Stimulated activated CD8-positive, alpha-beta memory T cell treated with anti-CD3 and anti-CD28 coated beads, Interleukin-7, amount 100 ng/mL, for 4 hours (primary cell): ENCODE results near the gene SRRM3.
A peak's percentile ranks its signal among the peaks of the same experiment; 100 is the strongest.
"Not testable (repeated sequence)": the region's sequence is repeated elsewhere in the genome, so short reads cannot be mapped to it uniquely, and the experiment has no call there.

Source experiments
- DNase-seq, 2 donors: peaks; one replicate each; pipeline ENCODE4 v3.0.0-alpha.2; 2020; ENCODE audit warnings: low read depth in 2 of 2

SRRM3 gene

DNA sequence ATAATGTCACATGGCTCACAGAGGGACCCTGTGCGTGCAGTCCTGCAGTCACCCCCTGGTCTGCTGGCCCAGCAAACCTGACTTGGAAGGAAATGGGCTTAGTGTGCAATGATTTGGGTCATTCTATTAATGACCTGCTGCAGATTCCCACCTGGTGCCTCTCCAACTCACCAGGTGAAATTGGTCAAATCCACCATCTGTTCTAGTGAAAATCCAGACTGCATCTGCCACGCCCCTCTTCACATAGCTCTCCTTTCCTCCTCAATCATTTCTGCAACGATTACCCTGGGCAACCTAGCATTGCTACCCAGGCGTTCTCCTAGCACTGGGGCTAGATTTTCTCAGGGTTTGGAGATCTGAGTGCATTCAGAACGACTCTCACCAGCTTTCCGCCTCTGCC lies 29.4 kb downstream of the SRRM3 start:
- DNase-seq = no peak

DNA sequence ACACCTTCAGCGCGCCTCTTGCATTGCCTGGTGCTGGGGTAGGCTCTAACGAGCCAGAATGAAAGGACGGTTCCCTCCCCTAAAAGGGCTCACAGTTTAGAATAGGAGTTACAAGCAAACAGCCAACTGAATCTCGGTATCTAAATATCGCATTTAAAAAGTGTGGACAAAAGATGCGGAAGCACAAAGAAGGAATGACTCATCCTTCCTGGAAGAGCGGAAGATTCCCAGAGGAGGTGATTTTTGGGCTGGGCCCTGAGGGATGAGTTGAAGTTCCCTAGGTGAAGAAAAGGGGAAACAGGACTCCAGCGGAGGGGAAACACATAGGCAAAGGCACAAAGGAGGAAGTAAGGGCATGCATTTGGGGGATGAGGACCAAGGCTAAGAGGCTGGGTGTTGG lies 29.9 kb downstream of the SRRM3 start:
- DNase-seq = no peak

DNA sequence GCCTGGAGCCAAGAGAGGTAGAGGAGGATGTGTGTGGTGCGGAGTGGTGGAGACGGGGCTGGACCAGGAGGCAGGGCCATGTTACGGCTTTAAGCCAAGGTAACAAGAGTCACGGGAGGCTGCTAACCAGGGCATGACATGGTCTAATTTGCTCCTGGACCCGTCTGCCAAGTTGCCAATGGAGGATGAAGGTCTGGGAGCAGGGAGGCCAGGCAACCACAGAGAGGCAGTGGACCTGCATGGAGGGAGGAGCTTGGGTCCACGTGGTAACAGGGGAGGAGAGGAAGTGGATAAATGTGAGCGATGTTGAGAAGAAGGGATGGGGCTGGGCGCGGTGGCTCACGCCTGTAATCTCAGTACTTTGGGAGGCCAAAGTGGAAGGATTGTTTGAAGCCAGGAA lies 31.0 kb downstream of the SRRM3 start:
- no peak for DNase-seq

DNA sequence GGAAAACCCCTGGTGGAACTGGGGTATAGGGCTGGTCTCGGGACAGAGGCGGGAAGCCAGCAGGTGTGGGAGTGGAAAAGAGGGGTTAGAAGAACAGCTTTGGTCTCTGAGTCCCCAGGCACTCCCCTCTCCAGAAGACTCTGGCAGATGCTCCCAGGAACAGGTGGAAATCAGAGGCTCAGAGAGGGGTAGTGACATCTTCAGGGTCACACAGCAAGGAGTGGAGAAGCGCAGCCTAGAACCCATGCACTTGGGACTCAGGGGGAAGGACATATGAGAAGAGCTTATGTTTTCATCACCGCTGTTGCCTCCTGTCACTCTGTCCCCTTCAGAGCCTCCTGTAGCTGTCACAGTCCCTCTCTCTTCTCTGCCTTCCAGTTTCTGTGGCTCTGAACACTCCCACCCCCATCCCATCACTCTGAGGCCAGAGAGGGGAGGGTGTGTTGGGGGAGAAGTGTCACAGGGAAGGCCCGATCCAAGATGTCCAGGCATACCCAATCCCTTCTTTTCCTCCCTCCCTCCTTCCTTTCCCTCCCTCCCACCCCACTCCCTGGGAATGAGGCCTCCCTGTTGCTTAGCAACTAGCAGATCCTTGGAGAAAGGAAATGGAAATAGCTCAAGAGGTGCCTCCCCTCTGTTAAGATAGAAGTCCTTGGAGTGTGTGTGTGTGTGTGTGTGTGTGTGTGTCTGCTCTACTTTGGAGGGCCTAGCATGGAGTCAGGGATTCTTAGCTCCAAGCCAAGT lies 32.0 kb downstream of the SRRM3 start:
- no peak for DNase-seq

DNA sequence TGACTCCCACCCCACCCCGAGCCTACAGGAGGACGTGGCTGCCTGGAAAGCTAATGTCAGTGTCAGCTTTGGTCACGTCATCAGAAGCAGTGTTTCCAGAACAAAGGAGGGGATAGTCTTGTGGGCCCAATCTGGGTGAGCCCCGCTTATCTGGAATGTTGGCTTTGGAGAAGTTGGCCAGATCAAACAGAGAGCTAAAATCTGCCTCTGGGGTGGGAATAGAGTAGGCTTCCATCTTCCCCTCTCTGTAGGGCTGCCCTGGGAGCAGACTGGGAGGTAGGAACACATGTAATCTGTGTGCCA lies 32.5 kb downstream of the SRRM3 start:
- no peak for DNase-seq

DNA sequence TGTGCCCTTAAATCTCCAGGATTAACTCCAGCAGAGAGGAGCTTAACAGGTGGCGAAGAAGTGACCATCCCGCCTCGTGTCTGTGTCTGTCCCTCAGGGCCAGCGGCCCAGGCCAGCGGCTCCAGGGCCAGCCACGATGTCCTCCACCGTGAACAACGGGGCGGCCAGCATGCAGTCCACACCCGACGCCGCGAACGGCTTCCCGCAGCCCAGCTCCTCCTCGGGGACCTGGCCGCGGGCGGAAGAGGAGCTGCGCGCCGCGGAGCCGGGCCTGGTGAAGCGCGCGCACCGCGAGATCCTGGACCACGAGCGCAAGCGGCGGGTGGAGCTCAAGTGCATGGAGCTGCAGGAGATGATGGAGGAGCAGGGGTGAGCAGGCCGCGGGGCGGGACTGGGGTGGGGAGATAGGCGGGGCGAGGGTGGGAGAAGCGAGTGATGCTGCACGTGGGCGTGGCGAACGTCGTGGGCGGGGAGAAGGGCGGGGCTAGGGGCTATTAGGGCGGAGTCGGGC lies 33.3 kb downstream of the SRRM3 start:
- DNase-seq = peak; percentile 41 to 50

DNA sequence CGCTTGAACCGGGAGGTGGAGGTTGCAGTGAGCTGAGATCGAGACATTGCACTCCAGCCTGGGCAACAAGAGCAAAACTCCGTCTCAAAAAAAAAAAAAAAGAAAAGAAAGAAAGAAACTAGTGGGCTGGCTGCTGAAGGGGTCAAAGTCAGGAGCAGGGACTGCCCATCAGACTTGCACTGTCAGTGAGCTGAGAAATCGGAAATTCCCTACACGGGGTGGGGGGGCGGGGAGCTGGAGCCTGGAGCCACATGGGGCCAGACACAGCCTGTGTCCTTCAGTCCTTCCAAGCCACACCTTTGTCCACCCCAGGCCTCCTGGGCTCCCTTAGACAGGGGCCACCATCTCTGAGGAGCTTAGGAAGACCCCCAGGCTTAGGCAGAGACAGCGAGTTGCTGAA lies 34.5 kb downstream of the SRRM3 start:
- DNase-seq = no peak

DNA sequence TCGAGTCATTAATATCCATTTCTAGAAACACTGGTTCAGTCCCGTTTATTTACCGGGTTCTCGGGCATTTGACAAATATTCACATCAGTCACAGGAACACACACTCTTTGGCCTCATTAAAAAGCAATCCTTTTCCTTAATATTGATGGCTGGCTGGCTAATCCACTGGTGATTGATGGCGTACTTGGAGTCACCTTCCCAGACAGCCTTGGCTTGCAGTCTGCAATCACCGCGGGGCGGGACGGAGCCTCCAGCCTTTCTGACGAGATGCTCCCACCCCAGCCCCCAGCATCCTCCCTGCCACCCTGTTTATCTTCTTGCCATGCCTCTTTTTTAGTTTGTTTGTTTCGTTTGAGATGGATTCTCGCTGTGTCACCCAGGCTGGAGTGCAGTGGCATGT lies 36.6 kb downstream of the SRRM3 start:
- DNase-seq = no peak

DNA sequence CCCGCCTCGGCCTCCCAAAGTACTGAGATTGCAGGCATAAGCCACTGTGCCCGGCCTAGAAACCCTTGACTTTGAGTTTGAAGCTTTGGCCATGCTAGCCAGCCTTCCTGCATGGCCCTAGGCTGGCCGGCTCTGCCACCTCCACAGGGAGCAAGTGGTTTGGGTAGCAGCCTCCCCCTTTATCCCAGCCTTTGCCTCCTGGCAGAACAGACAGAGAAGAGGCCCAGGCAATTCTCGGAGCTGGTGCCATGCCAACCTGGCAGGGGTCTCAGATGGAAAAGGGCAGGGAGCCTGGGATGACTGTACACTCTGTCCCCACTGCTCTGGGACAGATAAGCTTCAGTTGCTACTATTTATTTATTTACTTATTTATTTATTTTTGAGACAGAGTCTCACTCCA lies 39.4 kb downstream of the SRRM3 start:
- DNase-seq = no peak

DNA sequence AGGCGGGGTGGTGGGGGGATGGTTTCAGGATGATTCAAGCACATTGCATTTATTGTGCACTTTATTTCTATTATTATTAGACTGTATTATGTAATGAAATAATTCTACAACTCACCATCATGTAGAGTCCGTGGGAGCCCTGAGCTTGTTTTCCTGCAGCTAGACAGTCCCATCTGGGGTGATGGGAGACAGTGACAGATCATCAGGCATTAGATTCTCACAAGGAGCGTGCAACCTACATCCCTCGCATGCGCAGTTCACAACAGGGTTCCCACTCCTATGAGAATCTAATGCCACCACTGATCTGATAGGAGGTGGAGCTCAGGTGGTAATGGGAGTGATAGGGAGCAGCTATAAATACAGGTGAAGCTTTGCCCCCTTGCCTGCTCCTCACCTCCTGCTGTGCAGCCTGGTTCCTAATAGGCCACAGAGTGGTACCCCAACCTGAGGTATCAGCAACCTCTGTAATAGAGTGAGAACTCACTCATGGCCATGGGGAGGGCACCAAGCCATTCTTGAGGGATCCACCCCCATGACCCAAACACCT lies 40.9 kb downstream of the SRRM3 start:
- not testable (repeated sequence) for DNase-seq

DNA sequence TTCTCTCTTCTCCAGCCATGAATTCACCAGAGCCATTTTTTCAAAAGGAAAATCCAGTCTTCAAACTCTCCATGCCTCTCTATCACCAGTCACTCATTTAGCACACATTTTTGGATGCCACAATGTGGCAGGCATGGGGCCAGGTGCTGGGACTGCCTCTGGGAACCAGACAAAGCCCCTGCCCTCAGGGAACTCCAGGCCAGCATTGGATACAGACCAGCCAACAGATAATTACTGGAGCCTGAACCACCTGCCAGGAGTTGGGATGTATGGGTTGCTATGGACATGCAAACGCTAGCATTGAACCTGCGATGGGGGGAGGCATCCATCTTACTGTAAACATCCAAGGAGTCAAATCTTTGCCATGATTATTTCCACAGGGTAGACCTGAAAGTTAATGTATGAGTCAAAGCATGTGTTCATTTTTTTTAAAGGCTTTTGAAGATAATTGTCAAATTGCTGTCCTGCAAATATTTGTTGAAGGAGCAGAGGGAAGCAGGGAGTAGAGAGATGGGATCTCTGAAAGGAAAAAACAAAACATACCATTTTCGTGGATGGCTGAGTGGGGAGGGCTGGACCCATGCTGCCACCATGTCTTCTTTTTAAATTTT lies 43.2 kb downstream of the SRRM3 start:
- DNase-seq = no peak

DNA sequence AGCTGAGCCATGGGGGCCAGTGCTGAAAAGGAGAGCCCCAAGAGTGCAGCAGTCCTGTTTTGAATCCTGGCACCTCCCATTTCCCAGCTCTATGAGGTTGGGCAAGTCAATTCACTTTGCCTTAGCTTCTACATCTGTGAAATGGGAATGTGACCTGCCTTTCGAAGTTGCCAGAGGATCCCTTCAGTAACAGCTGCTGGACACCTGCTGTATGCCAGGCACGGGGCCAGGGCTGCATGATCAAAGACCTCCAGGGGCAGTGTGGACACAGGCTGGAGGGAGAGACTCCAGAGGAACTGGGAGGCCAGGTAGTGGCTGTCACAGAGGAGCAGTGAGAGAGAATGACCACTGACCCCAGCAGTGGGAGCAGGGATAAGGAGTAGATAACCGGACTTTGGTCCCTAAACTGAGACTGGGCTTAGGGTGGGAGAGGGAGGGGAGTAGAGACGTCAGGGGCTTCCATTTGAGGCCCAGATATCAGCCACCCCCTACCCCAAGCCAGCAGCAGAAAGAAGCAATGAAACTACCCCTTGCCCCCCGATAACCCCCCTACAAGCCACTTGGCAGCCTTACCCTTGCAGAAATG lies 45.2 kb downstream of the SRRM3 start:
- no peak for DNase-seq

DNA sequence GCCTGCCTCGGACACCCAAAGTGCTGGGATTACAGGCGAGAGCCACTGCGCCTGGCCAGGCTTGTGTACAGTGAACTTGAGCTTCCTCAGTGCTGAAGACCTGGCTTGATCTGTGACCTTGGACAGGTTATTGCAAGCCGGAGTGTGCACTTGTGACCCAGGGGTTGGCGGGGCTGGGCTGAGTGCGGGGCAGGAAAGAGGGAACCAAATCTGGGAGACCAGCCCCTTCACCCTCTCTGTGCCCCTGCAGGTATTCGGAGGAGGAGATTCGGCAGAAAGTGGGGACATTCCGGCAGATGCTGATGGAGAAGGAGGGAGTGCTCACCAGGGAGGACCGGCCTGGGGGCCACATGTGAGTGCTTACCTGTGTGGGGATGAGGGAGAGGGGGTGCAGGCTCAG lies 46.2 kb downstream of the SRRM3 start:
- no peak for DNase-seq

DNA sequence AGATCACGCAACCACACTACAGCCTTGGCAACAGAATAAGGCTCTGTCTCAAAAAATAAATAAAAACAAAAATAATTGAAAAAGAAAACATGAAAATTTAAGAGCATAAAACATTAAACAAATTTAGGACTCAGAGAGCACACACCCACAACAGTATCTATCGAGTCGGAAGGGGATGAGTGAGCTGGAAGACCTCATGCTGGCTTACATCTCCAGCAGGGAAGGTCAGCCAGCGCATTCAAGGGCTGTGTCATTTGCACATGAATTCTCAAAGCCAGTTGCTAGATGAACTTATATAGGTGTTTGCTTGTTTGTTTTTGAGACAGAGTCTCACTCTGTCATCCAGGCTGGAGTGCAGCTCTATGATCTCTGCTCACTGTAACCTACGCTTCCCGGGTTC lies 50.3 kb downstream of the SRRM3 start:
- no peak for DNase-seq

DNA sequence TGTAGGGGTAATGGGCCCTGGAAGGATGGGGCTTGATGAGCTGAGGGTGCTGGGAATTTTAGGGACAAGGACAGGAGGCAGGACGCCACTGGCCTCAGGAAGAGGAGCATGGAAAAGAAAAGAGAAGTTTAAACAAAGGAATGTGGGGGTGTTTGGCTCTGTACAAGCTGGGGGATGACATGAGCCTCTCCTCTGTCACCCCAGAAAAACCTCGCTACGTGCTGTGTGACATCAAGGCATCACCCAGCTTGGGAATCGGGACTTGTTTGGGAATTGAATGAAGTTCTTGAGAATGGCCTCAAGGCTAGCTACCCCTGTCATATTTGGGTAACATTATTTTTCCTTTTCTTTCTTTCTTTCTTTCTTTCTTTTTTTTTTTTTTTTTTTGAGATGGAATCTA lies 53.1 kb downstream of the SRRM3 start:
- no peak for DNase-seq

DNA sequence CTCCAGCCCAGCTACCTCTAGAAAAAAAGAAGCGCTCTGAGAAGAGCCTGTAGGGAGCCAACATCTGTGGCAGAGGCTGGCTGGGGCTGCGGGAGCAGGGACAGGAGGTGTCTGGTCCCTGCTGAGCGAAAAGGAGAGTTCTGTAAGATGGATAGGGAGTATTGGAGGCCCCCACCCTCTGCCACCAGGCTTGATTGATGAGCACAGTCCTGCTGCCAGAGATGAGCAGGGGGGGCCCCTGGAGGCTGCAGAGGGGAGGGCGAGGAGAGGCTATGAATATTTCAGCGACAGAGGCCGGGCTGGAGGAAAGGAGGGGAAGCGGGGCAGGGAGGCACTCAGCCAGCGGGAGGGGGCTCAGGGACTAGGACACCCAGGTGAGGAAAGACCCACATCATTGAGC lies 56.3 kb downstream of the SRRM3 start:
- no peak for DNase-seq

DNA sequence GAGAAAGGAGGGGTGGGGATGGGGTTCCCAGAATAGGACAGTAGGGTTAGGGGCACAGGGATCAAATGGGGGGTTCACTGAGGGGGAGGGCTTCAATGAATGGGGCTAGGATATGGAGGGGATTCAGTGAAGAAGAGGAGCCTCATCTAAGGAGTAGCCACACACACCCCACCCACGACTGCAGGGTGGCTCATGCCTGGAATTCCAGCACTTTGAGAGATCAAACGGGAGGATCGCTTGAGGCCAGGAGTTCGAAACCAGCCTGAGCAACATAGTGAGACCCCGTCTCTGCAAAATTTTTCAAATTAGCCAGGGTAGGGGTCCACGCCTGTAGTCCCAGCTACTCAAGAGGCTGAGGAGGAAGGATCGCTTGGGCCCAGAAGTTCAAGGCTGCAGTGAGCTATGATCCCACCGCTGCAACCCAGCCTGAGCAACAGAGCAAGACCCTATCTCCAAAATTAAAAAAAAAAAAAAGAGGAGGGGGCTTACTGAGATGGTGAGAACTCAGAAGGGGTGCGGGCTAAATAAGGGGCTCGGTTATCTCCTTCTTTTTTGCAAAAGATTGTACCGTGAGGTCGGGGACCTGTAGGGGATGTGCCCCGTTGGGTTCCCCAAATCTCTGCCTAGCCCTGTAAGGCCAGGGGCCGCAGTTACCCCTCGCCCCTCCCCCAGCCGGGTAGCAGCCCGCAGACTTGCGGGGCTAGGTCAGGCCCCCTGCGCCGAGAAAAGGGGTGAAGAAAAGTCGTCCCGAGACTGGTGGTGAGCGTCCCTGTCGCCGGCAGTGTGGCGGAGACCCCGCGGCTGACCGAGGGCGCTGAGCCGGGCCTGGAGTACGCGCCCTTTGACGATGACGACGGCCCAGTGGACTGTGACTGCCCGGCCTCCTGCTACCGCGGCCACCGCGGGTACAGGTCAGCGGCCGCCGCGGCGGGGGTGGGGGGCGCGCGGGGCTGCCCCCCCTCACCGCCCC lies 57.7 kb downstream of the SRRM3 start:
- no peak for DNase-seq

DNA sequence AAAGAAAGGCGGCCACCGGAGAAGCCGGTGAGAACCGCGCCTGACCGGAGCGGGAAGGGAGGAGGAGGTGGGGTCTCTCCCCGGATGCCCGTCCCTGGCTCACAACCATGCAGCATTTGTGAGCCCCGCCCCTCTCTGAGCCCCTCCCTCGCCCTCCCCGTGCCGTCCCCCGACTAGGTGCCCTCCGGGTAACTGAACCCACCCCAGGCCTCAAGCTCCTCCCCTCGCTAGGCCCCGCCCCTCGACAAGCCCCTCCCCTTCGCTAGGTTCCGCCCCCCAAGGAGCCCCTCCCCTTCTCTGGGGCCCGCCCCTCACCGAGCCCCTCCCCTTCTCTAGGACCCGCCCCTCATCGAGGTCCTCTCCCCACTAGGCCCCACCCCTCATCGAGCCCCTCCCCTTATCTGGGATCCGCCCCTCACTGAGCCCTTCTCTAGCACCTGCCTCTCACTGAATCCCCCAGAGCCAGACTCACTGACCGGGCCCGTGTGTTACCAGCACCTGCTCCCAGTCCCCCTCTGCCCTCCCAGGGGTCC lies 58.5 kb downstream of the SRRM3 start:
- peak; percentile 5 to 33 for DNase-seq

DNA sequence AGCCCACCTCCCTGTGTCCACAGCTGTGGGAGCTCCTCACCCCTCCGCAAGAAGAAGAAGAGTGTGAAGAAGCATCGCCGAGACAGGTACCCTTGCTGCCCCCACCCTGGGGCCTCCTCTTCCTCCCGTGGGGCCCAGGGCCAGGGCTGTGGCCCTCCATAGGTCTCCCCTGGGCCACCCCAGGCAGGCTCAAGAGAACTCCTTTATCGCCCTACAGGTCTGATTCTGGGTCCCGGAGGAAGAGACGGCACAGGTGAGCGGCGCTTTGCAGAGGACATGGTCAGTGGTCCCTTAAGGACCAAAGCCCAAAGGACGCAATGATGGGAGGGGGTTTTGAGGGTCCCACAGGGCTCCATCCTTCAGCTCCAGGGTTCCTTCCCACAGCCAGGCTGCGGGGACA lies 59.6 kb downstream of the SRRM3 start:
- no peak for DNase-seq

DNA sequence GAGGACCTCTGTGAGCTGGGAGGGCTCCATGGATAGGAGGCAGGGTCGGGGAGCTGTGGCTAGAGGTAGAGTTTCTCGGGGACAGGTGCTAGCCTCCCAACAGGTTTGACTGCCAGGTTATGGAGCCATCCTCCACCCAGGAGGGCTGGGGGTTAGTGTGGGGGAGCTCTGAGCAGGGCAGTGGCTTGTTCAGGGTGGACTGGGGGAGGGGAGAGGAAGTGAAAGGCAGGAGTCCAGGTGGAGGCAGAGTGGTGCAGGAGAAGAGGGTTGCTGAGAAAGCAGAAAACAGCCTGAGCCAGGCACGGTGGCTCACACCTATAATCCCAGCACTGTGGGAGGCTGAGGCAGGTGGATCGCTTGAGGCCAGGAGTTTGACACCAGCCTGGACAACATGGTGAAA lies 60.2 kb downstream of the SRRM3 start:
- no peak for DNase-seq

DNA sequence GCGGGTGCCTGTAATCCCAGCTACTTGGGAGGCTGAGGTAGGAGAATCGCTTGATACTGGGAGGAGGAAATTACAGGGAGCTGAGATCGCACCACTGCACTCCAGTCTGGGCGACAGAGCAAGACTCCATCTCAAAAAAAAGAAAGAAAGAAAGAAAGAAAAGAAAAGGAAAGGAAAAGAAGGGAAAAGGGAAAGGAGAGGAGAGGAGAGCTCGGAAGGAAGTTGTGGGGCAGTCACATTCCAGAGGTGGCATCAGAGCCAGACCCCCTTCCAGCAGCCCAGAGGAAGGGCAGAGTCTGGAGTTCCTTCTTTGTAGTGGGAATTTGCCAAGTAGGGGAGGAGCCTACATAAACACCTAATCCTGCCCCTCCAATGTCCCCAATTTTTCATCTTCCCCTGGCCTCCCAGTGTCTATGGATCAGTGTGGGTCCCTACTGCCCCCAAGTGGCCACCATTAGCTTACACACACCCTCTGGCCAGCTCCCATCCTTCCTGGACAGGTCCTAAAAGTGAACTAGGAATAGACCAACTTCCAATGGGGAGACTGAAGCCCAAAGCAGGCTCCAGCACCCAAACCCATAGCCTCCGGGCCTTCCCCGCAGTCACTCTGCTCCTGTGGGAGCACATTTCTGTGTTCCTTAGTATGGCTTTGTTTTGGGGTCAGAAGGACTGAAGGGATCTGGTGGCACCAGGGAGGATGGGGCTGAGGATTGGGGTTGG lies 61.1 kb downstream of the SRRM3 start:
- DNase-seq = no peak
